Brain microvascular endothelial cell (primary cell): Measurements from ENCODE around the gene AGMO.

ENCODE experiments used
- DNase-seq: peaks from one replicate; pipeline ENCODE4 v3.0.0-alpha.2; 2020
- H3K27ac ChIP-seq: fragments of 250-450 bp; sonication (Bioruptor Pico); 2 replicates; pipeline ENCODE4 v1.5.1; 2020; ENCODE audit warnings: mild to moderate bottlenecking, moderate library complexity
- H3K27me3 ChIP-seq: fragments of 250-450 bp; sonication (Bioruptor Pico); replicated peaks from 2 replicates; pipeline ENCODE4 v1.5.1; 2020; ENCODE audit warnings: mild to moderate bottlenecking
- H3K36me3 ChIP-seq: fragments of 250-450 bp; sonication (Bioruptor Pico); replicated peaks from 2 replicates; pipeline ENCODE4 v1.5.1; 2020; ENCODE audit warnings: mild to moderate bottlenecking
- H3K4me3 ChIP-seq: 2 replicates; pipeline ENCODE4 v1.5.1; 2011; ENCODE audit warnings: low read depth, mild to moderate bottlenecking, control low read depth, low read length, moderate library complexity
- CTCF ChIP-seq: IDR thresholded peaks from 2 replicates; pipeline ENCODE4 v1.5.1; 2011; ENCODE audit warnings: low read depth, mild to moderate bottlenecking, moderate library complexity, low read length, control low read depth, inconsistent platforms; ENCODE audit errors: missing control alignments
- in situ Hi-C: cut with HindIII; loops from 2 replicates; pipeline ENCODE4 v1.10.0; 2017; ENCODE audit warnings: low sequenced_read_pairs, low pct_ligation_motif_present

Gene AGMO

GRCh38 chr7:15507171-15507570 is 54.6 kb downstream of the AGMO start:
- no peak for TF ChIP-seq CTCF
- no peaks in the 10 kb centered on the region for H3K36me3 ChIP-seq
- DNase-seq = no peak
- in situ Hi-C loops = no loop called here
- H3K27me3 ChIP-seq = no peaks in the 10 kb centered on the region
- H3K4me3 ChIP-seq = no peak overlapping the region
- peak overlapping the region; percentile 49 for H3K27ac ChIP-seq

GRCh38 chr7:15505761-15506160 is 56.1 kb downstream of the AGMO start:
- no peak overlapping the region for H3K4me3 ChIP-seq
- in situ Hi-C loops = no loop called here

GRCh38 chr7:15504351-15504750 is 57.5 kb downstream of the AGMO start:
- DNase-seq = no peak
- no peak overlapping the region for H3K4me3 ChIP-seq
- no peaks in the 10 kb centered on the region for H3K27me3 ChIP-seq

More at GRCh38 chr7:15505761-15506160, 56.1 kb downstream of the AGMO start:
- H3K27ac ChIP-seq = no peak overlapping the region
- DNase-seq = no peak
- H3K27me3 ChIP-seq = no peaks in the 10 kb centered on the region
- TF ChIP-seq CTCF = no peak
- H3K36me3 ChIP-seq = no peaks in the 10 kb centered on the region

GRCh38 chr7:15503603-15504290 is 58.1 kb downstream of the AGMO start:
- H3K27me3 ChIP-seq = no peaks in the 10 kb centered on the region
- peak overlapping the region; percentile 22 for H3K27ac ChIP-seq
- in situ Hi-C loops = no loop called here
- peak; percentile 10 for TF ChIP-seq CTCF
- no peak overlapping the region for H3K4me3 ChIP-seq
- DNase-seq = no peak
- no peaks in the 10 kb centered on the region for H3K36me3 ChIP-seq

More at GRCh38 chr7:15504351-15504750, 57.5 kb downstream of the AGMO start:
- H3K36me3 ChIP-seq = no peaks in the 10 kb centered on the region
- TF ChIP-seq CTCF = no peak
- H3K27ac ChIP-seq = peak overlapping the region; percentile 22
- in situ Hi-C loops = no loop called here

GRCh38 chr7:15498465-15498864 is 63.4 kb downstream of the AGMO start:
- no peak for TF ChIP-seq CTCF
- no peak for DNase-seq
- Histone ChIP-seq H3K27ac (no peak overlapping the region), H3K27me3 (no peaks in the 10 kb centered on the region), H3K36me3 (no peaks in the 10 kb centered on the region), H3K4me3 (no peak overlapping the region)
- in situ Hi-C loops = no loop called here

- Histone ChIP-seq H3K36me3 (no peaks in the 10 kb centered on the region), H3K27ac (no peak overlapping the region), H3K4me3 (no peak overlapping the region), H3K27me3 (no peaks in the 10 kb centered on the region)
- TF ChIP-seq CTCF = no peak
- DNase-seq = no peak
- in situ Hi-C loops = no loop called here
Measured at GRCh38 chr7:15495170-15495569, 66.6 kb downstream of the AGMO start.
